Activated CD4-positive, alpha-beta T cell treated with anti-CD3 and anti-CD28 coated beads, Interleukin-2, amount 10 ng/mL, durations not matched to agents 7 days and 5 days (primary cell): ENCODE data around the gene RALGAPA2. TPM values are rescaled to one million over a fixed set of nuclear protein-coding genes. Genes with fewer than 3 reads are reported as not detected.

Experiments used
- CTCF ChIA-PET: fragments of 350-600 bp; sonication (Branson Sonifier 250); formaldehyde crosslinking; loops from one replicate; lab custom pipeline; 2021; ENCODE audit warnings: antibody characterized with exemption; lab: Charles Lee
- POLR2A ChIA-PET: fragments of 350-600 bp; sonication (Branson Sonifier 250); formaldehyde crosslinking; loops from one replicate; lab custom pipeline; 2021; ENCODE audit warnings: antibody characterized with exemption; lab: Charles Lee
- DNase-seq: peaks from one replicate; pipeline ENCODE4 v3.0.0-alpha.2; 2020
- H3K27ac Mint-ChIP-seq: one replicate; pipeline ENCODE4 v1.8.0; 2021; ENCODE audit warnings: mild to moderate bottlenecking, moderate library complexity, mixed read lengths
- H3K27me3 Mint-ChIP-seq: one replicate; pipeline ENCODE4 v1.8.0; 2021; ENCODE audit warnings: mixed read lengths
- H3K36me3 Mint-ChIP-seq: one replicate; pipeline ENCODE4 v1.8.0; 2021; ENCODE audit warnings: low read depth, mixed read lengths
- H3K4me1 Mint-ChIP-seq: one replicate; pipeline ENCODE4 v1.8.0; 2021; ENCODE audit warnings: mixed read lengths
- H3K4me3 Mint-ChIP-seq: one replicate; pipeline ENCODE4 v1.8.0; 2021; ENCODE audit warnings: mild to moderate bottlenecking, moderate library complexity, mixed read lengths
- H3K9me3 Mint-ChIP-seq: one replicate; pipeline ENCODE4 v1.8.0; 2021; ENCODE audit warnings: mixed read lengths
- total RNA-seq, 2 experiments: library from RNA; stranded (reverse); gene quantifications; one replicate each; pipeline ENCODE4 v1.2.3, GENCODE V29; 2021

The RALGAPA2 gene
- total RNA-seq, 2 experiments from 2014 or later: 26.4 to 31.7 TPM

GRCh38 chr20:20446425-20447015 is 265.9 kb downstream of the RALGAPA2 start:
- Mint-ChIP-seq H3K27me3 (no peaks in the 10 kb centered on the region), H3K9me3 (no peaks in the 10 kb centered on the region), H3K4me3 (no peak overlapping the region), H3K4me1 (peaks cover 2% of the 10 kb centered on the region), H3K27ac (no peak overlapping the region), H3K36me3 (no peaks in the 10 kb centered on the region)
- no peak for DNase-seq
- POLR2A ChIA-PET: no interaction called here
- CTCF ChIA-PET: no interaction called here

GRCh38 chr20:20446001-20446400 is 266.4 kb downstream of the RALGAPA2 start:
- CTCF ChIA-PET: no interaction called here
- H3K4me1 Mint-ChIP-seq: peaks cover 2% of the 10 kb centered on the region
- H3K27me3 Mint-ChIP-seq: no peaks in the 10 kb centered on the region

GRCh38 chr20:20443504-20443903 is 268.9 kb downstream of the RALGAPA2 start:
- Mint-ChIP-seq H3K27me3 (no peaks in the 10 kb centered on the region), H3K9me3 (no peaks in the 10 kb centered on the region), H3K36me3 (no peaks in the 10 kb centered on the region), H3K4me1 (peaks cover 2% of the 10 kb centered on the region), H3K4me3 (no peak overlapping the region), H3K27ac (no peak overlapping the region)
- no peak for DNase-seq
- POLR2A ChIA-PET: no interaction called here
- CTCF ChIA-PET: no interaction called here

More at GRCh38 chr20:20446001-20446400, 266.4 kb downstream of the RALGAPA2 start:
- H3K4me3 Mint-ChIP-seq: no peak overlapping the region
- POLR2A ChIA-PET: interaction anchor here (0.6 kb wide), 1 partner anchor 157 kb away, joined by 6 read pairs; no protein-coding TSS in a partner anchor
- H3K9me3 Mint-ChIP-seq: no peaks in the 10 kb centered on the region
- H3K36me3 Mint-ChIP-seq: no peaks in the 10 kb centered on the region
- H3K27ac Mint-ChIP-seq: no peak overlapping the region
- no peak for DNase-seq

- Mint-ChIP-seq H3K36me3 (no peaks in the 10 kb centered on the region), H3K27me3 (no peaks in the 10 kb centered on the region), H3K4me1 (peaks cover 2% of the 10 kb centered on the region), H3K27ac (no peak overlapping the region), H3K9me3 (no peaks in the 10 kb centered on the region), H3K4me3 (no peak overlapping the region)
- CTCF ChIA-PET: no interaction called here
- DNase-seq: no peak
- POLR2A ChIA-PET: no interaction called here
These were observed 270.0 kb downstream of the RALGAPA2 start for GRCh38 chr20:20442466-20442865.

GRCh38 chr20:20440886-20441658 is 271.4 kb downstream of the RALGAPA2 start:
- Mint-ChIP-seq H3K9me3 (no peaks in the 10 kb centered on the region), H3K27me3 (no peaks in the 10 kb centered on the region), H3K4me1 (peaks cover 2% of the 10 kb centered on the region), H3K4me3 (no peak overlapping the region), H3K27ac (no peak overlapping the region), H3K36me3 (no peaks in the 10 kb centered on the region)
- ChIA-PET CTCF (no interaction called here), POLR2A (no interaction called here)
- no peak for DNase-seq

- Mint-ChIP-seq H3K9me3 (no peaks in the 10 kb centered on the region), H3K4me3 (no peak overlapping the region), H3K4me1 (peaks cover 2% of the 10 kb centered on the region), H3K27ac (no peak overlapping the region), H3K36me3 (no peaks in the 10 kb centered on the region), H3K27me3 (no peaks in the 10 kb centered on the region)
- CTCF ChIA-PET: no interaction called here
- POLR2A ChIA-PET: no interaction called here
- no peak for DNase-seq
These were observed 272.0 kb downstream of the RALGAPA2 start for GRCh38 chr20:20440481-20440880.

GRCh38 chr20:20439602-20440190 is 272.7 kb downstream of the RALGAPA2 start:
- H3K4me1 Mint-ChIP-seq: peaks cover 2% of the 10 kb centered on the region
- H3K27ac Mint-ChIP-seq: no peak overlapping the region
- DNase-seq: no peak
- H3K27me3 Mint-ChIP-seq: no peaks in the 10 kb centered on the region
- no peak overlapping the region for H3K4me3 Mint-ChIP-seq
- POLR2A ChIA-PET: no interaction called here
- no peaks in the 10 kb centered on the region for H3K9me3 Mint-ChIP-seq
- no peaks in the 10 kb centered on the region for H3K36me3 Mint-ChIP-seq
- CTCF ChIA-PET: no interaction called here

- Mint-ChIP-seq H3K4me3 (no peak overlapping the region), H3K27me3 (no peaks in the 10 kb centered on the region), H3K36me3 (no peaks in the 10 kb centered on the region), H3K27ac (no peak overlapping the region), H3K4me1 (no peaks in the 10 kb centered on the region), H3K9me3 (no peaks in the 10 kb centered on the region)
- DNase-seq: no peak
- POLR2A ChIA-PET: no interaction called here
- CTCF ChIA-PET: no interaction called here
These were observed 275.1 kb downstream of the RALGAPA2 start for GRCh38 chr20:20437314-20437713.

- no peak for DNase-seq
- no peak overlapping the region for H3K4me3 Mint-ChIP-seq
- H3K27ac Mint-ChIP-seq: no peak overlapping the region
- H3K9me3 Mint-ChIP-seq: no peaks in the 10 kb centered on the region
- no peaks in the 10 kb centered on the region for H3K27me3 Mint-ChIP-seq
- H3K4me1 Mint-ChIP-seq: no peaks in the 10 kb centered on the region
- ChIA-PET CTCF (no interaction called here), POLR2A (no interaction called here)
- H3K36me3 Mint-ChIP-seq: no peaks in the 10 kb centered on the region
These were observed 275.8 kb downstream of the RALGAPA2 start for GRCh38 chr20:20436689-20437088.

- no peak overlapping the region for H3K4me3 Mint-ChIP-seq
- no peaks in the 10 kb centered on the region for H3K36me3 Mint-ChIP-seq
- DNase-seq: no peak
- no peaks in the 10 kb centered on the region for H3K27me3 Mint-ChIP-seq
- ChIA-PET POLR2A (no interaction called here), CTCF (no interaction called here)
- no peaks in the 10 kb centered on the region for H3K4me1 Mint-ChIP-seq
- H3K27ac Mint-ChIP-seq: no peak overlapping the region
- H3K9me3 Mint-ChIP-seq: no peaks in the 10 kb centered on the region
These were observed 277.0 kb downstream of the RALGAPA2 start for GRCh38 chr20:20435453-20435852.

- no peaks in the 10 kb centered on the region for H3K4me1 Mint-ChIP-seq
- ChIA-PET POLR2A (no interaction called here), CTCF (interaction anchor here (1.0 to 1.1 kb wide), 2 partner anchors 13 to 61 kb away, joined by 3 to 4 read pairs; no protein-coding TSS in a partner anchor)
- DNase-seq: no peak
- H3K9me3 Mint-ChIP-seq: no peaks in the 10 kb centered on the region
- no peak overlapping the region for H3K27ac Mint-ChIP-seq
- H3K4me3 Mint-ChIP-seq: no peak overlapping the region
- no peaks in the 10 kb centered on the region for H3K36me3 Mint-ChIP-seq
- no peaks in the 10 kb centered on the region for H3K27me3 Mint-ChIP-seq
These were observed 279.7 kb downstream of the RALGAPA2 start for GRCh38 chr20:20432618-20433286.

- Mint-ChIP-seq H3K4me3 (no peak overlapping the region), H3K4me1 (no peaks in the 10 kb centered on the region), H3K9me3 (no peaks in the 10 kb centered on the region), H3K27me3 (no peaks in the 10 kb centered on the region), H3K36me3 (no peaks in the 10 kb centered on the region), H3K27ac (no peak overlapping the region)
- ChIA-PET CTCF (no interaction called here), POLR2A (no interaction called here)
- DNase-seq: no peak
These were observed 282.4 kb downstream of the RALGAPA2 start for GRCh38 chr20:20430066-20430465.

GRCh38 chr20:20428067-20428466 is 284.4 kb downstream of the RALGAPA2 start:
- Mint-ChIP-seq H3K4me3 (no peak overlapping the region), H3K9me3 (no peaks in the 10 kb centered on the region), H3K4me1 (no peaks in the 10 kb centered on the region), H3K36me3 (no peaks in the 10 kb centered on the region), H3K27ac (no peak overlapping the region), H3K27me3 (no peaks in the 10 kb centered on the region)
- DNase-seq: no peak
- CTCF ChIA-PET: interaction anchor here (1.0 kb wide), 1 partner anchor 9 kb away, joined by 3 read pairs; no protein-coding TSS in a partner anchor
- POLR2A ChIA-PET: no interaction called here
